ENCODE measurements around the gene PPP1R1A.

DNA sequence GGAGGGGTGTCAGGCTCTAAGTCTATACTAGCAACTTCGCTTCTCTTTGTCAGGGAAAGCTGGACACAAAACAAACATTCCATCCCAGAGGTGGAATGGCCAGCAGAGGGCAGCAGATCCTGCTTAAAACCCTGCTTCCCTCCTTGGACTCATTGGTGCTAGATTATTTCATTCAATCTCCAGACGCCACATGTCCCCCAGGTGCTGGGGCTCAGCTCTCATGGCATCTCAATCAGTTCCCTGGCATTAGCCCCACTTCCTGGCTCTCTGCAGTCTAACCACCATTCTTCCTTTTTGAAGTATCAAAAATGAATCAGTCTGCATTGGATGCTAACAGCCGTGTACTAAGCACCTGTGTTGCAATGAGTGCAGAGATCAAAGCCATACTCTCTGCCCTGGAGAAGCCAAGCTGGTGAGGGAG is 8.1 kb upstream of the PPP1R1A start:
- TF ChIP-seq, protein P1, sequence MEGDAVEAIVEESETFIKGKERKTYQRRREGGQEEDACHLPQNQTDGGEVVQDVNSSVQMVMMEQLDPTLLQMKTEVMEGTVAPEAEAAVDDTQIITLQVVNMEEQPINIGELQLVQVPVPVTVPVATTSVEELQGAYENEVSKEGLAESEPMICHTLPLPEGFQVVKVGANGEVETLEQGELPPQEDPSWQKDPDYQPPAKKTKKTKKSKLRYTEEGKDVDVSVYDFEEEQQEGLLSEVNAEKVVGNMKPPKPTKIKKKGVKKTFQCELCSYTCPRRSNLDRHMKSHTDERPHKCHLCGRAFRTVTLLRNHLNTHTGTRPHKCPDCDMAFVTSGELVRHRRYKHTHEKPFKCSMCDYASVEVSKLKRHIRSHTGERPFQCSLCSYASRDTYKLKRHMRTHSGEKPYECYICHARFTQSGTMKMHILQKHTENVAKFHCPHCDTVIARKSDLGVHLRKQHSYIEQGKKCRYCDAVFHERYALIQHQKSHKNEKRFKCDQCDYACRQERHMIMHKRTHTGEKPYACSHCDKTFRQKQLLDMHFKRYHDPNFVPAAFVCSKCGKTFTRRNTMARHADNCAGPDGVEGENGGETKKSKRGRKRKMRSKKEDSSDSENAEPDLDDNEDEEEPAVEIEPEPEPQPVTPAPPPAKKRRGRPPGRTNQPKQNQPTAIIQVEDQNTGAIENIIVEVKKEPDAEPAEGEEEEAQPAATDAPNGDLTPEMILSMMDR (IDR thresholded peaks at IDR 0.05): peak in 5 of 6 experiments; percentile 50 to 79 (median 63)
- no peak for TF ChIP-seq POLR2A (IDR thresholded peaks at IDR 0.05)

Data from Peyer's patch (tissue), 4 donors.